ENCODE results near the gene XRCC3.

XRCC3 gene

DNA sequence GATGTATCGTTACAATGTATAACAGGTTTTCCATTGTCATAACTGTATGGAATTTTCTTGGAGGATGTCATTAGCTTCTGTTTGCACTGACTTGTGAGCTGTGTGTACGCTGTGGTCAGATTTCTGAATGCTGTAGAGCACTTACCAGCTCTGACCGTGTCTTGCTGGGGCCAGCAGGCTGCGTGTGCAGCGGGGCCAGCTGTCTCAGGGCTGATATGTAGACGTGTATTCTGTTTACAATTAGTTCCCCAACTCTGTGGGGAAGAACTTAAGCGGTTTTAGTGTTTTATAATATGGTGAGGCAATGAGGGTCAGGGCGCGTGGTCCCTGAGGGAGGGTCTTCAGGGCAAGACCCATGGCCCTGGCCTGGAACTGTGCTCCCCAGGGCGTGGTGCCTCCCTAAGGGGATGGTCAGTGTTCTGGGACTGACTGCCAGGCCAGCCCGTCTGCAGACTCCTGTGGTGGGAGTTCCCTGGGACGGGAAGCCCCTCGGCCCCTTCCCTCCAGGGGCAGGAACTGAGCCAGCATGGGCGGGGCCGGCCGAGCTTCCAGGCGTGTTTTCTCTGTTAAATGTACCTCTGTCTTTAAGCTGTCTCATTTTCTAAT is 18.7 kb downstream of the XRCC3 start:
- TF ChIP-seq, protein P1, sequence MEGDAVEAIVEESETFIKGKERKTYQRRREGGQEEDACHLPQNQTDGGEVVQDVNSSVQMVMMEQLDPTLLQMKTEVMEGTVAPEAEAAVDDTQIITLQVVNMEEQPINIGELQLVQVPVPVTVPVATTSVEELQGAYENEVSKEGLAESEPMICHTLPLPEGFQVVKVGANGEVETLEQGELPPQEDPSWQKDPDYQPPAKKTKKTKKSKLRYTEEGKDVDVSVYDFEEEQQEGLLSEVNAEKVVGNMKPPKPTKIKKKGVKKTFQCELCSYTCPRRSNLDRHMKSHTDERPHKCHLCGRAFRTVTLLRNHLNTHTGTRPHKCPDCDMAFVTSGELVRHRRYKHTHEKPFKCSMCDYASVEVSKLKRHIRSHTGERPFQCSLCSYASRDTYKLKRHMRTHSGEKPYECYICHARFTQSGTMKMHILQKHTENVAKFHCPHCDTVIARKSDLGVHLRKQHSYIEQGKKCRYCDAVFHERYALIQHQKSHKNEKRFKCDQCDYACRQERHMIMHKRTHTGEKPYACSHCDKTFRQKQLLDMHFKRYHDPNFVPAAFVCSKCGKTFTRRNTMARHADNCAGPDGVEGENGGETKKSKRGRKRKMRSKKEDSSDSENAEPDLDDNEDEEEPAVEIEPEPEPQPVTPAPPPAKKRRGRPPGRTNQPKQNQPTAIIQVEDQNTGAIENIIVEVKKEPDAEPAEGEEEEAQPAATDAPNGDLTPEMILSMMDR (IDR thresholded peaks at IDR 0.05; ENCODE audit: control extremely low read depth, extremely low read depth, low read depth, missing control alignments): no peak
- no peak for DNase-seq (ENCODE audit: extremely low spot score)
- CTCF ChIA-PET: interaction anchor here (0.9 to 2.3 kb wide), 3 partner anchors 8 to 16 kb away, joined by 3 to 7 read pairs (median 4); no protein-coding TSS in a partner anchor
- POLR2A ChIA-PET: no interaction called here

- ChIA-PET POLR2A (no interaction called here), CTCF (interaction anchor here (0.9 to 1.3 kb wide), 2 partner anchors 9 to 10 kb away, joined by 3 to 4 read pairs; no protein-coding TSS in a partner anchor)
- DNase-seq (ENCODE audit: extremely low spot score): no peak
- TF ChIP-seq, protein P1 (IDR thresholded peaks at IDR 0.05; ENCODE audit: control extremely low read depth, extremely low read depth, low read depth, missing control alignments): no peak
Measured at GRCh38 chr14:103696070-103696402, 19.2 kb downstream of the XRCC3 start.

- ChIA-PET POLR2A (no interaction called here), CTCF (interaction anchor here (1.3 kb wide), 3 partner anchors 9 to 23 kb away, joined by 3 to 4 read pairs (median 3); no protein-coding TSS in a partner anchor)
- TF ChIP-seq, protein P1 (IDR thresholded peaks at IDR 0.05; ENCODE audit: control extremely low read depth, extremely low read depth, low read depth, missing control alignments): no peak
- no peak for DNase-seq (ENCODE audit: extremely low spot score)
Measured at GRCh38 chr14:103695296-103696069, 19.8 kb downstream of the XRCC3 start.

DNA sequence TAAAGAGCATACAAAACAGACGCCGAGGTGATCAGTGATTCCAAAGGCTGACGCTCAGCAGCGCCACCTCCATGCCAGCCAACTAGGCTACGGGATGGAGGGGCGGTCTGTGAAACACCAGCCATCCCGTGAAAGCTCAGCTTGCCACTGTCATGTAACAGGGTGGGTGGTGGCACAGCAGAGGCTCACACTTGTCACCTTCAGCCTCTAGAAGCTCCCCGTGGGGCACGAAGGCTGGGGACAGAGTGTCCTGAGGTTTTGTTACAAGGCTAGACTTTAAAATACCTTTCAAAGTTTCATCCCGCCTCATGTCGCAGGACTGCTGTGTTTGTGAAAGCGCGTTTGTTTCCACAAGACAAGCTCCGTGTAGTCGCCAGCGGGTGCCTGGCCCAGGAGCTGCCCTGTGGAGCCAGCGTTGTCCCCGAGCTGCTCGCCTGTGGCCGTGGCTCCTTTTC is 20.7 kb downstream of the XRCC3 start:
- DNase-seq (ENCODE audit: extremely low spot score): no peak
- ChIA-PET POLR2A (interaction anchor here (1.1 kb wide), 1 partner anchor 219 kb away, joined by 5 read pairs; no protein-coding TSS in a partner anchor), CTCF (interaction anchor here (1.3 kb wide), 2 partner anchors 12 to 24 kb away, joined by 3 read pairs; no protein-coding TSS in a partner anchor)
- TF ChIP-seq, protein P1 (IDR thresholded peaks at IDR 0.05; ENCODE audit: control extremely low read depth, extremely low read depth, low read depth, missing control alignments): no peak

- no peak for DNase-seq (ENCODE audit: extremely low spot score)
- TF ChIP-seq, protein P1 (IDR thresholded peaks at IDR 0.05; ENCODE audit: control extremely low read depth, extremely low read depth, low read depth, missing control alignments): no peak
- CTCF ChIA-PET: no interaction called here
- POLR2A ChIA-PET: no interaction called here
Measured at GRCh38 chr14:103693515-103693914, 21.7 kb downstream of the XRCC3 start.

- ChIA-PET CTCF (no interaction called here), POLR2A (no interaction called here)
- TF ChIP-seq, protein P1 (IDR thresholded peaks at IDR 0.05; ENCODE audit: control extremely low read depth, extremely low read depth, low read depth, missing control alignments): no peak
- no peak for DNase-seq (ENCODE audit: extremely low spot score)
Measured at GRCh38 chr14:103692871-103693270, 22.4 kb downstream of the XRCC3 start.

All from GM10248 (cell line).